ENCODE data around the gene CLEC2D.
"Not testable (repeated sequence)": the region's sequence is repeated elsewhere in the genome, so short reads cannot be mapped to it uniquely, and the experiment has no call there.

Gene CLEC2D

DNA sequence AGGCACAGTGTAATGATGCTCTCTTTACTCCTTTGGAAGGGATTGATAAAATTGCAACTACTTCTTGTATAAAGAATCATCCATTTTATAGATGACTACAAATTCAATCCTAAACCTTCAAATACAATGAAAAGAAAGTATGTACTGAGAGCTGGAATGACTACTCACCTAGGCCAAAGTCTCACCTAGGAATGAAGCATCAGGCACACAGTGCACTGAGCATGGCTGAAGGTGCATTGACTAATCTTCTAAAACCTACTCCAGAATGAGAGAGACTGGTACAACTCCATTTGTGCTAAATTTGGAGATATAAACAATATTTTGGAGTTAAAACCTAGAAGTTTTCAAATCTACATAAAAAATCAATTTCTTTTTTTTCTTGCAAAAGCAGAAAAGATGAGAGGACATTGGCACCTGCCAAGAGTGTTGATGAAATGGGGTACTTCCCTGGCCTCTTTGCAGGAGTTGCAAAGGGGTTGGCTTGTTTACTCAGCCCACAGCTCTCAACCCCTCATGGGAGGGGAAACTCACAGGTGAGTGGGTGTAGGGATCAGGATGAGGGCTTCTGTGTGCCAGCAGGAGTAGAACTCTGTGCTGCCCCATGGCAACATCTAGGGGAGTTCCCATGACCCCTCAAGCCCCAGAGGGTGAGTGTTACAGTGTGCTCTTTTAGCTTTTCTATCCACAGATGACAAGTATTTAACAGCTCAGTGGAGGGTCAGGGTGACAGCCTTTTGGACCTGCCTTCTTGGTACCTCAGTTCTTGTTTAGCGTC lies 32.1 kb downstream of the CLEC2D start:
- peak in 1 of 2 donors; percentile 61 for DNase-seq

DNA sequence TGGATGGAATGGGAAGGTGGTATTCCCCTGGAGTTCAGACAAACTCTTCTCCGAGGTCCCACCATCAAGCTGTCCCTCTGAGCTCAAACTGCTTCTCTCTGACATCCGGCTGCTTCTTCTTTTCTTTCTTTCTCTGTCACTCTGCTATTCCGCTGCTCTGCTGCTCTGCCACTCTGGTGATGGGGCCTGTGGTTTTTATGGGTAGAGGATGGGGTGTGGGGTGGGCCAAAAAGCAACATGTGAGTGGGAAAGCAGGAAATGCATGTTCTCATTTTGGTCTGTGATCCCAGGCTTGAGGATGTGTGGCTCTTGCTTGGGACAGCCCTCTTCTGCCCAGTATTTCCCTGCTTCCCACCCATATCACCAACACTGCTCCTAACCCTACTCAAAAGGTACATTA lies 32.7 kb downstream of the CLEC2D start:
- DNase-seq = no peak

DNA sequence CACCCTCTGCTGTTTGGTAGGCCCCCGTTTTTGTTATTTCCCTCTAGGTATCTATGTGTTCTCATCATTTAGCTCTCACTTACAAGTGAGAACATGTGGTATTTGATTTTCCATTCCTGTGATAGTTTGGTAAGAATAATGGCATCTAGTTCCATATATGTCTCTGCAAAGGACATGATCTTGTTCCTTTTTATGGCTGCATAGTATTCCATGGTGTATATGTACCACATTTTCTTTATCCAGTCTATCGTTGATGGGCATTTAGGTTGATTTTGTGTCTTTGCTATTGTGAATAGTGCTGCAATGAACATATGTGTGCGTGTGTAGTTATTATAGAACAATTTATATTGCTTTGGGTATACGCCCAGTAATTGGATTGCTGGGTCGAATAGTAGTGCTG lies 35.0 kb downstream of the CLEC2D start:
- not testable (repeated sequence) for DNase-seq

DNA sequence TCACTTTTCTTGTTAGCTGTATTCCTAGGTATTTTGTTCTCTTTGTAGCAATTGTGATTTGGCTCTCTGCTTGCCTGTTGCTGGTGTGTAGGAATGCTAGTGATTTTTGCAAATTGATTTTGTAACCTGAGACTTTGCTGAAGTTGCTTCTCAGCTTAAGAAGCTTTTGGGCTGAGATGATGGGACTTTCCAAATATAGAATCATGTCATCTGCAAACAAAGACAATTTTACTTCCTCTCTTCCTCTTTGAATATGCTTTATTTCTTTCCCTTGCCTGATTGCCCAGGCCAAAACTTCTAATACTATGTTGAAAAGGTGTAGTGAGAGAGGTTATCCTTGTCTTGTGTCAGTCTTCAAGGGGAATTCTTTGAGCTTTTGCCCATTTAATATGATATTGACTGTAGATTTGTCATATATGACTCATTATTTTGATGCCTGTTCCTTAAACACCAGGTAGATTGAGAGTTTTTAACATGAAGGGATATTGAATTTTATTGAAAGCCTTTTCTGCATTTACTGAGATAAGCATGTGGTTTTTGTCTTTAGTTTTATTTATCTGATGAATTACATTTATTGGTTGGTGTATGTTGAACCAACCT lies 36.7 kb downstream of the CLEC2D start:
- DNase-seq = peak; percentile 47 to 59

DNA sequence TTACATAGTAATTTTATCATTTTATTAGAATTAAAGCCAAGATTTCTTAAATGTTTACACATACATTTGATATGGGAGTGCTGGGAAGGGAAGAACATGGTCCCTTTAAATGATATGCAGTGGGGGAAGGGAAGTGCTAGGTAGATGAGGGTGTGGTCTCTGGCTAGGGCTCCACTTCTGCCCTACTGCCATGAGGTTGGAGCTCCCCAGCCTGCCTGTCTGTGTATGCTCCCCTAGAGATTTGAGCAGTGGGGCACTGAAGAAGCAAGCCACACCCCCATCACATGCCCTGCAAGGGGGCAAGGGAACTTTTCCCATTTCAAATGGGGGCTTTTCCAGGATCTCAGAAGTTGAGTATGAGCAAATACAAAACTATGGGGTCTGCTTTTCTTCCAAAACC lies 37.8 kb downstream of the CLEC2D start:
- DNase-seq = no peak

DNA sequence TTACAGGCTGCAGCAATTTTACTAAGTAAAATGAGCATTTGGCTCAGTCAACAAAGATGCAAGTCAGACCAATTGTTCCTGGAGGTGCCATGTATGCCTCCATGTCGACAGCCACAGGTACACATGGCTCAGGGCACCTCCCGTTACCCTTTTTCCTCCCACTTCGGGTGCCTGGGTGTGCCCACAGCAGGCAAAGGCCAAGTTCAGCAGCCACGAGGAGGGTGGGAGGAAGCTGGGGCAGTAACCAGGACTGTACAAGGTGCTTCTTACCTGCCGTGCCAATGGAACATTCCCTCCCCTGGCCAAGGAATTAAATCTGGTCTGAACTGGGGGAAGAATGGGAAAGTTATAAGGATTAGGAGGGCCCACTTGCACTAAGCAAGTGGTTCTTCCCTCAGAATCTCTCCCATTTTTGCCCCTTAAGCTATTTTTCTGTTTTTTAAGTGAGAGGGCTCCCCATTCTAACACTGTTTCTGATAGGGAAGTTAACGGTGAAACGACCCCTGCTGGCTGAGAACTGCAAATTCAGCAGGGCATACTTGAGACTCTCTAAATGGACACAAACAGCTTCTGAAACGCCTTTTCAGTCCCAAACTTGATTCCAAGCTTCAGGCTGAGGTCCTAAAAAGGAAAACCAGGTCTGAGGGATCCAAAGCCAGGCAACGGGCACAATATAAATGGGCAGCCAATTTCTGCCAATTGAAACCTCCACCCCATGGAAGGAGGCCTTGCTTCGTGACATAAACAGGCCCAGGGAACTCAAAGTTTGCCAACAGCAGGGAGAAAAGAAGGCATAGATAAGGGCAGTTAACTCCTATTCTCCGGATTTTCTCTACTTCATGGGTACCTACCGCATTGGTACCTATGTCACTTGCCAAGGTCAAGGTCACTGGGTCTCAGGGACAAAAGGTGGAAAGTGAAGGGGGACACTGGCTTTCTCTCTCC lies 38.6 kb downstream of the CLEC2D start:
- peak; percentile 44 to 77 for DNase-seq

DNA sequence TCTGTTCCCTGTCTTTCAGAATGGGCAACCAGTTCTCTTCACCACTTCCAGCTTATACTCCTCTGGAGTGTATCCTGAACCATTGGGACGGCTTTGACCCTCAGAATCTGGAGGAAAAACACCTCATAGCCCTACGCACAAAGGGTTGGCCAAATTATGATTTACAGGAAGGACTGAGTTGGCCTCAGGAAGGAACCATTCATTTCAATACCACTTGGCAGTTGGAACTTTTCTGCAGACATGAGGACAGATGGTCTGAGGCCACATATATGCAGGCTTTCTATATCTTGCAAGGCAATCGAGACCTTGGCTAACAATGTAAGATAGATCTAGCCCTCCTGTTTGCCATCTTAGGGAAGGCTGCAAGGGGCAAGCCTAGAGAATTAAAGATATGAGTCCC lies 39.3 kb downstream of the CLEC2D start:
- DNase-seq = no peak

DNA sequence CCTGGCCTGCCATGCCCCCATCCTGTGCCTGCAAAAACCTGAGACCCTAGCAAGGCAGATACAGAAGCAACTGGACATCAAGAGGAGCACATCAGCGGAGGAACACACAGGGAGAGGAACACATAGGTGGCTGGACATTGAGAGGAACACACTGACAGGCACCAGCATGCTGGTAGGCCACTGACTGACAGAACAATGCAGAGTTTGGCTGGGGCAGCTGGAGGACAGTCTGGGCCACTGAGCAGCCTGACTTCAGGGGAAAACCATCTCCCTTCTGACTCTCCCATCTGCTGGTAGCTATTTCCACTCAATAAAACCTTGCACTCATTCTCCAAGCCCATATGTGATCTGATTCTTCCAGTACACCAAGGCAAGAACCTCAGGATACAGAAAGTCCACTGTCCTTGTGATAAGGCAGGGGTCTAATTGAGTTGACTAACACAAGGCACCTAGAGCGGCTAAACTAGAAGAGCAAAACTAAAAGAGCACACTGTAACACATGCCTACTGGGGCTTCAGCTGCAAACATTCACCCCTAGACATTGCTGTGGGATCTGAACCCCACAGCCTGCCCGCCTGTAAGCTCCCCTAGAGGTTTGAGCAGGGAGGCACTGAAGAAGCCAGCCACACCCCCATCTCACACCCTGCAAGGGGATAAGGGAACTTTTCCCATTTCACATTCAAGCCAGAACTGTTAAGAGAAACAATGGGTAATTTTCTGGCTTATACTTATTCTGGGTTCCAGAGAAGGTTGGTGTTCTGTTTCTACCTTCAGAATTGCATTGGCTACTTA lies 41.3 kb downstream of the CLEC2D start:
- no peak for DNase-seq

DNA sequence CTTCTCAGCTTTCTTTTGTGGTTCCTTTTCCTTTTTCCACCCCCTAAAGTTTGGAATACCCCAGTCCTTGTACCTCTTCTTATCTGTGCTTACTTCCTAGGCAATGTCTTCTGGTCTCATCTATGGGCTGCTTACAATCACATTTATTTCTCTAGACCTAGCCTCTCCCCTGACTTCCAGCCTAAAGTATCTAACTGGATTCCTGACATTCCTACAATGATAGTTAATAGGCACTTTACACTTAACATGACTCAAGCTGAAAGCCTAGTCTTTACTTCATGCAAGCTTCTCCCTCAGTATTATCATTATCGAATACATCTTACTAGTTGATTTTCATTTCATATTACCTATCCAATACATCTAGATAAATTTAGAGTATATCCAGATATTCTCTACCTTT lies 42.2 kb downstream of the CLEC2D start:
- no peak for DNase-seq

DNA sequence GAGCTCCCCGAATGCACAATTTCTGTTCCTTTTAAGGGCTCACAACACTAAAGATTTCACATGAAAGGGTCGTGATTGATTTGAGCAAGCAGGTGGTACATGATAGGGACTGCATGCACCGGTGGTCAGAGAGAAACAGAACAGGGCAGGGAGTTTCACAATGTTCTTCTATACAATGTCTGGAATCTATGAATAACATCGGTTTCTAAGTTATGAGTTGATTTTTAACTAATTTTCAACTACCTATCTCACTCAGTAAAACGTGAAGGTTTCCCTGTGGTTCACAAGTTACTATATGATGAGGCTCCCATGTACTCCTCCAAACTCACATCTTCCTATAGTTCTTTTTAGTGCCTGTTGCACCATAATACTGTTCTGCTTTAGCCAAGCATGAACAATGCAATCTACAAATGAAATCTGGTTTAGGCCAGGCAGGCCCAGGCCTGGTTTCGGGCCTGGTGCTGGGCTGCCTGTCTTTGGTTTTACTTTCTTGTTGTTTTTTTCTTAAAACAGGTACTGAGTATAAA lies 43.6 kb downstream of the CLEC2D start:
- not testable (repeated sequence) for DNase-seq

DNA sequence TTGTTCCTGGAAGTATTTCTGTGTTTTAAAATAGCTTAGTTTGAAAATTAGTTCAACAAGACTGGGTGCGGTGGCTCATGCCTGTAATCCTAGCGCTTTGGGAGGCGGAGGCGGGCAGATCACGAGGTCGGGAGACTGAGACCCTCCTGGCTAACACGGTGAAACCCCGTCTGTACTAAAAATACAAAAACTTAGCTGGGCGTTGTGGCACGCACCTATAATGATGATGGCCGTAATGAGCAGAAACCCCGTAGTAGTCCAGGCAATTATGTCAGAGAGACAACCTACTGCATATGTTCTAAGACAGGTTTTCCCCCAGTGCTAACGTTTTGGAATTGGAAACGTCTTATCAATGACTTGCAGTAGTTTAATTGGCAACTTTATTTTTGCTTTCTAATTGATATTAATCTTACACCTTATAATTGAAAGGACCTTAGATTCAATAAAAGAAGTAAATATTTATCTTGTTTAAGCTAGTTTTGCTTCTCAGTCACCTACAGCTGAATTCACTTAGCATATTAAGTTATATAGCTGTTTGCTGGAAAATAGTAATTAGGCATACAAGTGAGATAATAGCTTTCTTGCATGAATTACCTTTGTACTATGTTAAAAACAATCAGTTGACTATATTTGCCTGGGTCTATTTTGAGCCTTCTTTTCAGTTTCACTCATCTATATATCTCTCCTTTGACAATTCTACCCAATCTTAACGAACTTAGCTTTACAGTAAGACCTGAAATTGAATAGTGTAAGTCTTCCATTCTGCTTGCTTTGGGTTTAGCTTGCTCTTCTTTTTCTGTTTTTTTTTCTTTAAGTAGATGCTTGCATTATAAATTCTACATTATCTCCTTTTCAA lies 47.8 kb downstream of the CLEC2D start:
- no peak for DNase-seq

DNA sequence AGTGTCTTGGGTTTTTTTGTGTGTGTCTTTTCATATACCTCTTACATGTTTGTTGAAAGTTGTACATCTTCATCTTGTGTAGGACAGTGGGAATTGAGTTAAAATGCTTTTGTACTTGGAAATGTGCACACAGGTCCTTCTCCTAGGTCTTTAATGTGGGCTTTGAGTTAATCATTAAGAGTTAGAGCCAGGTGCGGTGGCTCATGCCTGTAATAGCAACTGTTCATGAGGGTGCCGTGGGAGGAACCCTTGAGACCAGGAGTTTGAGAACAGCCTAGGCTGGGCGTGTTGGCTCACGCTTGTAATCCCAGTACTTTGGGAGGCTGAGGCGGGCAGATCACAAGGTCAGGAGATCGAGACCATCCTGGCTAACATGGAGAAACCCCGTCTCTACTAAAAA lies 49.5 kb downstream of the CLEC2D start:
- no peak for DNase-seq

DNA sequence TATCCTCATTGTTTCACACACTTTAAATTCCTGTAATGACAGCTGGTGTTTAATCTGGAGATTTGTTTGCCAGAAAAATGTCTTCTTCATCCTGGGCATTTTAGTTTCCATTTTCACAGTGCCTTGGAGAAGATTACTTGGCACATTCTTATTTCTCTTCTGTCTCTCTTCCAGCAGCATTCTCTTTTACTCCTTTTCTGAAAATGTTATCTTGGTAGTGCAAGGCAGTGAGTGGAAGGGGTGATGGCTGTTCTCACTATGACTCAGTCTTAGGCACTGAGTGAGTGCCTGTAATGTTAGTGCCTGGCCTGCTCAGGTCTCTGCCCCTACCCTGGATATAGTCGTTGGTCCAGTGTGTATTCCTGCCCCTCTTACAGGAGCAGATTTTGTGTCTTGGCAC lies 50.3 kb downstream of the CLEC2D start:
- no peak for DNase-seq

DNA sequence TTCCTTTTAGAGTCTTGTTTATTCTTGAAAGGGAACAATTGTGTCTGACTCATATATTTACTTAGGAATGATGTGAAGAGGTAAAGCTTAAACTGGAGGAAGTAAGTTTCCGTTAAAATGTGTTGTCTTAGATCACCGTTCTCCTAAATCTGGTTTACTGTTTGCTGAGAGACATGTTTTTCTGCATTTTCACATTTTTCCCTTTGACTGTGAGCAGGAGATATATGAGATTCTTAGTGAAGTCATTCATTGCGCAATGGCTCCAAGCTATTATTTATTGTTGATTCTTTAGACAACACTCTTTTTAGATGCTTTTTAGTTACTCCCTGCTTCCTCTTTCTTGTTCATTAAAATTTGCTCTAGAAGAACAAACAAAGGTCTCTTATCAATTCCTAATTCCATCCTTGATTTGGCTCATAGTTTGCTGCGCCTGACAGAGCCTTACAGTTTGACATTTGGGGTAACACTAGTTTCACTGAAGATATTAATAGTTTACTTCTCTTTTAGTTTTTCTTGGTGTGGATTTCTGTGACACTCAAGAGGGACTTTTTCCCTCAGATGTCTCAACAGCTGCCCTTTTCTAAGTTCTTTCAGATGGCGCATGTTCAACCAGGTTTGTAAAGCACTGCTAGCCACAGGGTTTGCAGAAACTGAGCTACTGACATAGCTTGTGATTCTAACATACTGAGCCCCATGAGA lies 52.0 kb downstream of the CLEC2D start:
- peak; percentile 53 to 80 for DNase-seq

DNA sequence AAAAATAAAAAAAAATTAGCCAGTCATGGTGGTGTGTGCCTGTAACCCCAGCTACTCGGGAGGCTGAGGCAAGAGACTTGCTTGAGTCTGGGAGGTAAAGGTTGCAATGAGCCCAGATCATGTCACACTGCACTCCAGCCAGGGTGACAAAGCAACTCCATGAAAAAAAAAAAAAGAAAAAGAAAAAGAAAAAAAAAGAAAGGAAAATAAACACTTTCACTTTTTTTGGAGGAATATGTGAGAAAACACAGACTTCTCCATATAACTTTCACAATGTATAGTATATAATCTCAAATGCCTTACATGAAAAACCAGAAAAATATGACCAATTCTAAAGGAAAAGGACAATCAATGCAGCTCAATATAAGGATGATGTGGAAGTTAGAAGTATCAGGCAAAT lies 54.5 kb downstream of the CLEC2D start:
- DNase-seq = no peak

DNA sequence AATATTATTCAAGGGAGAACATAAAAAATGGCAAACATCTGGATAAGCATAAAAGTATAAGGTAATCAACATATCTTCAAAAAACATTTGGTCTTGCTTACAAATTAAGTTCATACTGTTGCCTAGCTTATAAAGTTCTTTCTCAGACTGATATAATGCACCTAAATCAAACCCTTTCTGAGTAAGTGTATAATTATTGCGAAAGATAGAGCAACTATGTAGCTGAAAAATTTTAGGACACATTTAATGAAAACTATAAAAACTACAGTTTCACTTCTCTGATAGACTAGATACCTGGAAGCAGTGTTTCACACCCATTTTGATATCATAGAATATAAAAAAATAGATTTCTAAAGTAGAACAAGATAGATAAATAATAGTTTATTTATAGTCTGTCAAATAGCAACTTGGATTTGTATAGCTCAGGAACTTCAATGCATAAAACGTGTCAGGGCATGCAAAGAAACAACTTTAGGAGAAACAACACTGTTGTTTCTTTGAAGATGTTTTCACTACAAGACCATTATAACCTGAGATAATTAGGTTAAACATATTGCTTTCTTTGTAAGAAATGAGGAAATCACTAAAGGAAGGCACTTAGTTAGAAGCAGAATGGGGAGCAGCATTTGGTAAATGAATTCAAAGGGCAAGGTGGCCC lies 55.8 kb downstream of the CLEC2D start:
- no peak for DNase-seq

DNA sequence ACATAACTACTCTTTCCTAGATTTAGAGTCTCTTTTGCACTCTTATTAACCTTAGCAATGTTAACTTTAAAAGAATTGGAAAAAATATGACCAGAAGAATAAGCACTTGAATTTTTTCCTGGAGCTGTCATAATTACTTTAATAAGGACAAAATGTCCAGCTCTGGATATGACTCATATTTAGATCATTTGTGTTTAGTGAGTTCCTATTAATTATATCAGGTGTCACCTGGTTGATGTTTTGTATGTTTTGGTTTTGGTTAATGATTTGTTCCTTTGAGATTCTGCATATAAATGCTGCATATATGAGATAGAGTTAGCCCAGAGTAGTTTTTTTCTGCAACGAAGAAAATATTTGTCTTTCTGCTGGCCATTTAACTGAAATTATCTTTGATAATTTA lies 58.3 kb downstream of the CLEC2D start:
- DNase-seq = no peak

DNA sequence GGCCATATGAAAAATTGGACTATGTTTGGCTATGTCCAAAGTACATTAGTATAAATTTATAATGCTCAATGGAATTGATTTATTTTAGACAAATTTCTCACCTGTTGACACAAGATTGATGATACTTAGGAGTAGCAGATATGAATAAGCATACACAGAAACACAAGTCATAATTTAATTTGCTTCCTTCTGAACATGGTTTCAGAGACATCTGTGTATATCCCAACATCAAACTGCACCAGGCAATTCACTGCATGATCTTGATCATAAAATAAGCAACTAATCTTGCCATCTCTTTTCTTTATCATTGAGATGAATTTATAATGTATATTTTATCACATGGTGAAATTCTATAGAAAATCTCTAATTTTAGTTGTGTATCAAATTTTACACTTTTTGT lies 59.6 kb downstream of the CLEC2D start:
- no peak for DNase-seq

DNA sequence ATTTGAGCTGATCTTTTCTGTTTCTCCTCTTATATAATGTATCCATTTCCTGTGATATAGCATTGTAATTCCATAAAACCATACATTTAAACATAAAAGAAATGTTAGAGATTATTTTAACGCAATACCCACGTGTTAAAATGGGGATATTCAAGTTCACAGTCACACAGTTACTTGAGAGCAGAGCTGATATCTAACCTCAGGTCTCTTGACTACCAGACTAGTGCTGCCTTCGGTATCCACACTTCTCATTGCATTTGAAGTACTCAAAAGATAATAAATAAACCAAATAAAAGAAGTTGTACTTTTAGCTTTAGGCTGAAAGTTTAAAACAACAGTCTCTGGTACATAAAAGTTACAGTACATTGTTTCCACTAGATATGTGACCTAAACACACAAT lies 60.5 kb downstream of the CLEC2D start:
- no peak for DNase-seq

DNA sequence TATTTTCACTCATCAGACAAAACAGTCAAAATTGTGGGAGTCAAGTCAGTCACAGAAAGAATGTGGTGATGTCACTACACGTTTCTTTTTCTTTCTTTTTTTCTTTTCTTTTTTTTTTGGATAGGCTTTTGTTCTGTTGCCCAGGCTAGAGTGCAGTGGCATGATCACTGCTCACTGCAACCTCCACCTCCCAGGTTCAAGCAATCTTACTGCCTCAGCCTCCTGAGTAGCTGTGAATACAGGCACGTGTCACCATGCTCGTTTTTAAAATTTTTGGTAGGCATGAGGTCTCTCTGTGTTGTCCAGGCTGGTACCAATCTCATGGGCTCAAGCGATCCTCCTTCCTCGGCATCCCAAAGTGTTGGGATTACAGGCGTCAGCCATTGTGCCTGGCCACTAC lies 61.1 kb downstream of the CLEC2D start:
- no peak for DNase-seq

All from inflammatory macrophage treated with lipopolysaccharide for 1 hour (primary cell).